ENCODE results near the gene TMEM72. TPM values are rescaled to one million over a fixed set of nuclear protein-coding genes. Genes with fewer than 3 reads are reported as not detected.

The TMEM72 gene
- total RNA-seq, 1 donor from 2014 or later = 0.10 TPM

GRCh38 chr10:44955413-44956070 is 44.4 kb downstream of the TMEM72 start:
- no peak for DNase-seq

GRCh38 chr10:44956226-44956625 is 45.1 kb downstream of the TMEM72 start:
- DNase-seq = no peak

- DNase-seq = no peak
These were observed 45.9 kb downstream of the TMEM72 start for GRCh38 chr10:44956717-44957706.

DNA sequence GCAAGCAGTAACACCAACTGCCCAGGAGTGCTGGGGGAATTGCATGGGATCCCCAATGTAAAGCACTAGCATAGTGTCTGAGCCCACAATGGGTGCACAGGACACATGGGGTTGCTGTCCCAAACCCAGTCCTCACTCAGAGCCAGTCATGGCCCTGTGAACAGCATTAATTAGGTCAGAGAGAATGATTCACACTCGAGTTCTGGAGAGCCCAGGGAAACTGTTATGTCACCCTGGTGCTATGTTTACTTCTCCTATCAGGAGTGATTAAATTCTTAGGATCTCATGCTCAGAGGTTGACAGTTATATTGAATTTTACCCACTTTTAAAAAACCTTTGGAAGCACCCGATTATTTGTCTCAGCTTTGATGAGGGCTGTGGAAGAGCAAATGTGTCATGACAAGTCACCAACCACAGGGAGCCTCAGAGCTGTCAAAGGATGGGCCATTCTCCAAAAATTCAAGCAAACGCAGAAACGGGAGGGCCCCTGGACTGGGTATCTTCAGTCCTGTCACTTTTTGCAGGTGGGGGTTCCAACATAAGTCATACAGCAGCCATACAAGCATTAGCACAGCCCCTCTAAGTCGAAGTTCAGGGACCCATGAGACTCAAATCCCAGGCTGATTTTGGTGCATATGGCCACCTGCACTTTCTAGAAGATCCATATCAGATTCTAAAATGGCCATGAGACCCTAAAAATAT is 47.2 kb downstream of the TMEM72 start:
- no peak for DNase-seq

DNA sequence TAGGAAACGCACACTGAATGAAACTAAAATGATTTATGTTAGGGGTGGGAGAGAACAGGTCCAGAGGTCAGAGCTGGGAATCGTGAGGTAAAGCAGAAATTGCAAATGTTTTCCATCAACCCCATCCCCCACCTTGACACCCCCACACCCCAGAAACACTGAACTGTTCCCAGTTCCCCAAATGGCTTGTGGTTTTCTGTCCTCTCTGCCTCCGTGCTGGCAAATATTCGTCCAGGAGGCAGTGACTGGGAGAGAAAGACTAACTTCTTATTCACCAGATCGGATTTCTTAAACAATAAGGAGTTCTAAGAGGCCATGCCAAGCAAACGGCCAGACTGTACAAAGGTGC is 47.7 kb downstream of the TMEM72 start:
- no peak for DNase-seq

DNA sequence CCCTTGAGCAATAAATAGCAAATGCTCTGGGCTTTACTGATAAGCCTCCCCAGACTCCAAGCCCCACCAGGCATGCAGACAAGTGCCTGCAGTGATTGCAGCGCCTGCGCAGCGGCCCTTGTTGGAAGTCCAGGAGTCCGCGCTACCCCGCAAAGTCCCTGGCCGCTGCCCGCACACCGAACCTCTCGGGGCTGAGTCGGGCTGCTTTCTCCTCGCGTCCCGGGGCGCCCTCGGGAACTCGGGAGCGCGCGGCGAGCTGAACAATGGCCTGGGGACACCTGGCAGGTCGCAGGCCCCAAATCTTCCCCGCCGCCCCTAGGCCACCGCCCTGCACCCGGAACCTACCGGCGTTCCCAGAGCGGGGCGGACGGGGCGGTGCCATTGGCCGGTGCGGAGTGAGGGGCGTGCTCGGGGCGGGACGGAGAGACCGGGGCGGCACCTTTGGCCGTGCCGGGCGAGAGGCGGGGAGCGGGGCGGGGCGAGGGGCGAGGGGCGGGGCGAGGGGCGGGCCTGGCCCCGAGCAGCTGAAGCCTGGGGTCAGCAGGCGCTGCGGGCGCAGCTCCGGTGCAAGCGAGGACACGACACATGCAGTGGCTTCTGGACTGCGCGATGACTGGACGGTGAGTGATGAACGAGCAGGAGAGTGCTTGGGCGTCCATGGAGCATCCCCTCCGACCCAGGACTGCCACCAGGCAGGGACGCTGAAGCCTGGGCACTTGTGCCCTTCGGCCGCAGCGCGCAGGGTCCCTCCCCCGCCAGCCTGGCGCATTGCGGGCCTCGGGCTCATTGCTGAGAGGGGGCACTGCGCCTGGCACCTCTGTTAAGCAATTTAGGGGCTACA is 48.3 kb downstream of the TMEM72 start, which contains the start of gene RASSF4:
RASSF4 (plus strand) TSS at position 556 of the 841 bp plus-strand sequence. CDS start 10,401 bp downstream, outside the sequence.
- DNase-seq = peak; percentile 58

GRCh38 chr10:44960088-44960460 is 48.9 kb downstream of the TMEM72 start:
- DNase-seq = no peak

- no peak for DNase-seq
These were observed 49.5 kb downstream of the TMEM72 start for GRCh38 chr10:44960482-44961229.

DNA sequence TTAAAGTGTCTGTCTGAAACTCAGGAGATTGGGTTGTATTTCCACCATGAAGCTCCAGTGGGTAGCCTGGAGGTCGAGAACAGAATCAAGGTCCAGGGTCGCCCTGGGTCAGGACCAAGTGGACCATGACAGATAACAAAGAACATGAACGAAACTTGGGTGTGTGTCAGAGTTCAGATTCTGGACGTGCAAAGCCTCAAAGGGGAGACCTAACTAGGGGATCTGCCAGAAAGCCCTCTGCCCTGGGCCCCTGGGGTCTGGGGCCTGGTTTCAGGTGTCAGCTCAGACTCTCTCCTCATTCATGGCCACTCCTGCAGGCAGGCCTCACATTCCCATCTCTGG is 50.1 kb downstream of the TMEM72 start:
- DNase-seq = no peak

- DNase-seq = no peak
These were observed 51.0 kb downstream of the TMEM72 start for GRCh38 chr10:44961931-44962750.

GRCh38 chr10:44962870-44963738 is 52.0 kb downstream of the TMEM72 start:
- no peak for DNase-seq

DNA sequence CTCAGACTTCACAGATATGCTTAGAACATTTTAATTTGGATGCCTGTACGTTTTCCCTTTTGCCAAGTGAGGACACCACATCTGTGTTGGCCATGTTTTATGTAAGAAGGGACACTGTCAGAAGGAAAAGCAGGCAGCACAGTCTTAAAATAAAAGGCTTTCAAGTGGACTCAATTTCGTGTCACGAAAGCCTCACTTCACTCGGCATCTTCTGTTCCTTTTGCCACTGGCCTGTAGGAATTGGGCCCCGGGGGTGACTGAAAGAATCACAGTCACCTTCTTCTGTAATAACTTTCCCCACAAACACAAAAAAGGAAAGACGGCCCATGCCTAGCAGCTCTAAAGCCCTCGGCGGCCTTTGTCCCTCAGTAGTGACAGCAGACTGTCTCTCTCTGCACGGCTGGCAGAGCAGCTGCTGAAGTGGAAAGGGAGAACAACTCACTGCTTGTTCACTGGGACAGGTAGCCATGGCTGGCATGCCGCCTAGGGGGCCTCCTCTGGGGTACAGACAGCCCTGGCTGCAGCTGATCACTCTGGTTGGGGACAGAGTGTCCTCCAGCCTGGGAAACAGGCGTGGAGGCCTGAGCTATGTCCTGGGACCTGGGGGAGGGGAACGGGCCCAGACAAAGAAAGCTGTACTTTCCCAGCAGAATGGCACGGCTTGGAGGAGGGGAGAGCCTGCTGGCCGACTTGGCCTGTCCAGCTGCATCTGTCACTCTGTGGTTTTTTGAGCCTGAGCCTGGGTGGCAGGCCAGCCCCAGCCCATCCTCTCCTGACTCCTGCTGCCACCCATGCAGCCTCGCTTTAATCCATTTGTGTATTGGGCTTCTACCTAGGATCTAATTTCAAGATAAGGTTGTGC is 52.9 kb downstream of the TMEM72 start:
- DNase-seq = no peak

GRCh38 chr10:44965104-44965503 is 54.0 kb downstream of the TMEM72 start:
- DNase-seq = no peak

- DNase-seq = no peak
These were observed 54.5 kb downstream of the TMEM72 start for GRCh38 chr10:44965651-44966097.

GRCh38 chr10:44966129-44966815 is 55.1 kb downstream of the TMEM72 start:
- no peak for DNase-seq

GRCh38 chr10:44966816-44967509 is 55.8 kb downstream of the TMEM72 start:
- no peak for DNase-seq

DNA sequence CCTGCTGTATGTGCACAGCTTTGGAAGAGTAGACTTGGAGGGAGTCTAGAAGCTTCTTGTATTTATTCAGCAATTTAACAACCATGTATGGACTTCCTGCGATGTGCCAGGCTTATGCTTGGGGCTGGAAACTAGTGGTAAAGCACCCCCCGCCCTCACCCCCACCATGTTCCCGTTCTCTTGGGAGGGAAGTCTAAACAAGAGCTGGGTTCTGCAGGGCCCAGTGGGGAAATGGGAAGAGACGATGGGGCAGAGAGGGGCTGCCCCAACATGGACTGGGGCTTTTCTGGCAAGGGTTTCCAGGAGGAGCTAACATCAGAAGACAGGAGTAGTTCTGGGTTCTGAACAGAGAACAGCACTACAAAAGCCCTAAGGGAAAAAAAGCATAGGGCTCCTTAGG is 56.5 kb downstream of the TMEM72 start:
- no peak for DNase-seq
